Mucosa of rectum (tissue), 2 donors: Measurements from ENCODE around the gene CASQ1.

Experiments used
- H3K27ac ChIP-seq, 2 donors: one replicate each; pipeline ENCODE4 v1.7.0; 2013; ENCODE audit warnings: inconsistent platforms in 2 of 2, low read depth in 2 of 2, low read length in 2 of 2
- H3K27me3 ChIP-seq, 2 donors: one replicate each; pipeline ENCODE4 v1.7.0; 2013; ENCODE audit warnings: low read length in 2 of 2; ENCODE audit not compliant: control insufficient read depth in 2 of 2, insufficient read depth in 2 of 2
- H3K36me3 ChIP-seq, 2 donors: one replicate each; pipeline ENCODE4 v1.7.0; 2013; ENCODE audit warnings: low read length in 2 of 2; ENCODE audit not compliant: control insufficient read depth in 2 of 2, insufficient read depth in 2 of 2
- H3K4me1 ChIP-seq, 2 donors: one replicate each; pipeline ENCODE4 v1.7.0; 2013; ENCODE audit warnings: low read length in 2 of 2, mild to moderate bottlenecking in 1 of 2; ENCODE audit not compliant: control insufficient read depth in 2 of 2, insufficient read depth in 2 of 2
- H3K4me3 ChIP-seq, 2 donors: one replicate each; pipeline ENCODE4 v1.7.0; 2013; ENCODE audit warnings: low read length in 2 of 2
- H3K9ac ChIP-seq, 2 donors: one replicate each; pipeline ENCODE4 v1.7.0; 2013; ENCODE audit warnings: low read length in 2 of 2, low read depth in 1 of 2, mild to moderate bottlenecking in 1 of 2
- H3K9me3 ChIP-seq, 2 donors: one replicate each; pipeline ENCODE4 v1.7.0; 2013; ENCODE audit warnings: low read length in 2 of 2; ENCODE audit not compliant: control insufficient read depth in 2 of 2
- donor health status: healthy.
- donor health status: Normal muscosa, but diverticular disease.

Gene CASQ1

DNA sequence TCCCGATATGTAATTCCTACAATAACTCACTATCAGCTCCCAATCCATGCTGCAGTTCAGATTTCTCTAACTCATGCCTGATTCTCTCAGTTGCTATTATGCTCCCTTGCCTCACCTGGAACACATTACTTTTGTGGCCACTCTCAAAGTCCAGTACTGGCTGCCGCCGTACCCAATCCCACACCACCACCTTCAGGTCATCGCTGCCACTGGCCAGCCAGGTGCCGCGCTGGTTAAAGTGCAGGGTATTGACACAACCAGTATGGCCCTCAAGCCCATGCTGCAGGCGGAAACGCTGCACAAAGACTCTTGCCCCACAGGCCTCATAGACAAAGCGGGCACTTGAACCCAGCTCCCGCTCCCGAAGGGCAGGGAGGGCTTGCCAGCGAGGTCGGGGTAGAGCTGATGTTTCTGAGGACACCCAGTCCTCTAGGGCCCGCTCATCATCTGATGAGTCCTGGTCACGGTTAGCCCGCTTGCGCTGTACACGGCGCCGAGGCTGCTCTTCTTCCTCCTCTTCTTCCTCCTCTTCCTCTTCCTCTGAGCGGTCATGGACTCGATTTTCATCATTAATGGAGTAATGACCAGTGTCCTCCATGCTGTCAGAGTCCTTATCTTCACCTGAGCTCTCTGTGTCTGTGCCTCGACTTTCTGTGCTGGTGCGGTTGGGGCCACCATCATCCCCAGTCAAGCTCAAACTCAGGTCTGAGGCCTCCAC, 49.4 kb downstream of the CASQ1 start:
- Histone ChIP-seq H3K9ac (no peak overlapping the region), H3K27ac (no peak overlapping the region), H3K27me3 (no peaks in the 10 kb centered on the region), H3K4me1 (no peaks in the 10 kb centered on the region), H3K9me3 (no peaks in the 10 kb centered on the region), H3K36me3 (peaks cover 48 to 60% of the 10 kb centered on the region in 2 donors), H3K4me3 (no peak overlapping the region)

DNA sequence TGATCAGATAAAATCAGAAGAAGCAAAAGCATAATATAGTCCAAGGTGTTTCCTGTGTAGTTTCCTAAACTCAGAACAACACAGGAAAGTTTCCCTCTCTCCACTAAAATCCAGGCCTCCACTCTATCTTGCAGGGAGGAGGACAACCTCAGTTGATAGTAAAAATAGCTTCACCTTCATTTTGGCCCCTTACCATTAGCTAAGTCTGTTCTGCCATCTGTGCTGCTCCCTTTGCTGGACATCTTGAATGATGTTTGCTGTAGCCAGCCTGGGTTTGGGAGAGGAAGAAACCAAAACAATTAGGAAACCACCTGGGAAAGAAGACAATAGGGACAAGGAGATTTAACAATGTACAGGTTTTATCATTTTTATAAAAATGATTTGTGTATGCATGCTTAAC, 53.4 kb downstream of the CASQ1 start:
- no peaks in the 10 kb centered on the region for H3K27me3 ChIP-seq
- no peak overlapping the region for H3K9ac ChIP-seq
- H3K36me3 ChIP-seq = peaks cover 19 to 36% of the 10 kb centered on the region in 2 donors
- no peak overlapping the region for H3K4me3 ChIP-seq
- H3K27ac ChIP-seq = no peak overlapping the region
- no peaks in the 10 kb centered on the region for H3K9me3 ChIP-seq
- H3K4me1 ChIP-seq = no peaks in the 10 kb centered on the region

DNA sequence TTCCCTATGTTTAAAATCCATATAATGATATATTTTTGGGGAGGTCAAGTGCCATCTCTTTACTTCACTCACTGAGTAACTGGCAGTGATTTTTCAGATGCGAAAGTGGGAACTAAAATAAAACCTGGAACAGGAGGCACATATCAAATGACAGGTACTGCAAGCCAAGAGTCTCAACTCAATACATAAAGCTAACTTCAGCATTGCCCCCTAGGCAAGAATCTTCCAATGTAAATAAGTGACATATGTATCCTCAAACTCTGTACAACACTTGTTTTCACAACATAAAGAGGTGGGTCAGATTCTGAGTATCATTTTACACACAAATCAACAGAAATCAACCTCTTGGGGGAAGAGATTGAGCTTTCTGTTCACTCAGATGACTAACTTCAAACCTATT, 53.8 kb downstream of the CASQ1 start:
- H3K27ac ChIP-seq = no peak overlapping the region
- H3K27me3 ChIP-seq = no peaks in the 10 kb centered on the region
- H3K4me1 ChIP-seq = no peaks in the 10 kb centered on the region
- H3K36me3 ChIP-seq = peaks cover 15 to 32% of the 10 kb centered on the region in 2 donors
- no peak overlapping the region for H3K9ac ChIP-seq
- H3K9me3 ChIP-seq = no peaks in the 10 kb centered on the region
- no peak overlapping the region for H3K4me3 ChIP-seq

DNA sequence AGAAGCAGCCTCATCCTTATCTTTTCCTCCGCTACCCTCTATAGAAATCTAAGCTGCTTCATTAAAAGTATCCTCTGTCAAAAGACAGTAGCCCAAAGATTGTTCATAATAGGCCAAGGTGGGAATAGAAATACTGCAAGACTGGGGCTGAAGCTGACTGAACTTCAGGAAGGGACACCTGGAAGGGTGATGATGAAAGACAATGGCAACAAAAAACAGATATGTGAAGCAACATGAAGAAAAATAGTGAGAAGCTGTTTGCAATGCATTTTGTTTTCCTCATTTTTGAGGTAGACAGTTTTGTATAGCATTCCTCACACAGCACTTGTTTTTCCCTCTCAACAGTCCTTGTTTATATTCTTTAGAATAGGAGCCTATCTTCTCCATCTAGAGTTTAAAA, 55.1 kb downstream of the CASQ1 start:
- Histone ChIP-seq H3K9me3 (no peaks in the 10 kb centered on the region), H3K4me3 (no peak overlapping the region), H3K27ac (no peak overlapping the region), H3K36me3 (peaks cover 5 to 22% of the 10 kb centered on the region in 2 donors), H3K4me1 (no peaks in the 10 kb centered on the region), H3K9ac (no peak overlapping the region), H3K27me3 (no peaks in the 10 kb centered on the region)

DNA sequence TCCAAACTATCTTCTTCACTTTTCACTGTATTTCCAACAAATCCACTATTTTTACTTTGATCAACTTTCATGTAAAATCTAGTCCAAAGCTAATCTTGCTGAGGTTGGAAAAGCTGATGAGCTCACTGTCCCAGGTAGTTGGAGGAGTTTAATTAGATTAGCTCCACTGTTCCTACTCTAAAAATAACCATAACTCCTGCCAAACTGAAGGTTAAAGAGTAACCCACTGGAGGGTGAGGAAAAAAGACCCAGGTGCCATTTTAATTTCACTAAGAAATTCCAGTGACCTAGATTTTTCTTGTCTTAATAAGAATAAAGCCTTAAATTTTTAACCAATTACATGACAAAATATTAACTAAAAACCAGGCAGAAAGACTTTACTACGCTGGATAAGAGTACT, 56.7 kb downstream of the CASQ1 start:
- Histone ChIP-seq H3K4me3 (no peak overlapping the region), H3K27ac (no peak overlapping the region), H3K27me3 (no peaks in the 10 kb centered on the region), H3K9me3 (no peaks in the 10 kb centered on the region), H3K36me3 (peaks cover 5 to 21% of the 10 kb centered on the region in 2 donors), H3K4me1 (no peaks in the 10 kb centered on the region), H3K9ac (no peak overlapping the region)

DNA sequence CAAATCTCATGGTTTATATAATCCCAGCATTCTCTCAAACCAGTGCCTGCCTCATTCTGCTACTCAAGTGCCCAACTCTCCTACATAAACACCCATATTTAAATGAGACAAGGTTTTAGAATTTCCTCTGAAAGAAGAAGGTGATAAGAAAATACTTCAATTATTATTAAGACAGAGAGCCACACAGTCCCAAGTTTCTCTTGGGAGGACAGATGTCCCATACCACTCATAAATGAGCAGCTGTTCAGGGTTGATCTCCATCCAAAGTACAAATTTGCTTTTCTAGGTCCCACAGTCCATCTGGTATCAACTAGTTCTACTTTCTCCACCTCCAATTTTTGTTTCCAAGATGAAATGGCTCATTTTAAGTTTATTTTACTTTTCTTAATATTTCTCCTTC, 60.6 kb downstream of the CASQ1 start:
- no peak overlapping the region for H3K27ac ChIP-seq

More for the DNA sequence above, 60.6 kb downstream of the CASQ1 start:
- Histone ChIP-seq H3K9me3 (no peaks in the 10 kb centered on the region), H3K36me3 (peaks cover 0 to 7% of the 10 kb centered on the region in 2 donors), H3K27me3 (no peaks in the 10 kb centered on the region), H3K4me3 (no peak overlapping the region), H3K9ac (no peak overlapping the region), H3K4me1 (no peaks in the 10 kb centered on the region)
